Hypothalamus (tissue), 51 donors: Measurements from ENCODE around the gene MUC13.

Source experiments
- DNase-seq, 51 donors: peaks; one replicate each; lab custom pipeline; 2025; lab: John Stamatoyannopoulos, UW

The MUC13 gene

DNA sequence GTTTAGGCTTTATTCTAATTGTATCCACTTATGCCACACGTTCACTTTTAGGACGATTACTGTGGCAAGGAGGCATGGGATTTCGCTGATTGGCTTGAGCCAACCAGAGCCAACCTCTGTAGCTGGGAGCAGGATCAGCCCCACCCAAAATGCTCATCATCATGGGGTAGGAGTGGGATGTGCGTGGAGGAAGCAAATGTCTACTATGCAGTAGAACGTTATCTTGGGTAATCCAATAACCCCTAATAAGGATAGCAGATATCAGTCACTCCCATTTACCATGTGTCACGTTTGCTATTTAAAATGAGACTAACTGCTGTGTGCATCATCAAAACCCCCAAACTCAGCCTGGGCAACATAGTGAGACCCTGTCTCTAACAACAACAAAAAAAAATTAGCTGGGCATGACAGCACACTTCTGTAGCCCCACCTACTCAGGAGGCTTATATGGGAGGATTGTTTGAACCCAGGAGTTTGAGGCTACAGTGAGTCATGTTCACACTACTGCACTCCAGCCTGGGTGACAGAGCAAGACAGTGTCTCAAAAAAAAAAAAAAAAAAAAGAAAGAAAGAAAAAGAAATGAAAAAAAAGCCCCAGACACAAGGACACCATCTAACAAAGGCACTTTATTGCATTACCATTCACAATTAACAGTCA is 29.6 kb downstream of the MUC13 start:
- DNase-seq = no peak

DNA sequence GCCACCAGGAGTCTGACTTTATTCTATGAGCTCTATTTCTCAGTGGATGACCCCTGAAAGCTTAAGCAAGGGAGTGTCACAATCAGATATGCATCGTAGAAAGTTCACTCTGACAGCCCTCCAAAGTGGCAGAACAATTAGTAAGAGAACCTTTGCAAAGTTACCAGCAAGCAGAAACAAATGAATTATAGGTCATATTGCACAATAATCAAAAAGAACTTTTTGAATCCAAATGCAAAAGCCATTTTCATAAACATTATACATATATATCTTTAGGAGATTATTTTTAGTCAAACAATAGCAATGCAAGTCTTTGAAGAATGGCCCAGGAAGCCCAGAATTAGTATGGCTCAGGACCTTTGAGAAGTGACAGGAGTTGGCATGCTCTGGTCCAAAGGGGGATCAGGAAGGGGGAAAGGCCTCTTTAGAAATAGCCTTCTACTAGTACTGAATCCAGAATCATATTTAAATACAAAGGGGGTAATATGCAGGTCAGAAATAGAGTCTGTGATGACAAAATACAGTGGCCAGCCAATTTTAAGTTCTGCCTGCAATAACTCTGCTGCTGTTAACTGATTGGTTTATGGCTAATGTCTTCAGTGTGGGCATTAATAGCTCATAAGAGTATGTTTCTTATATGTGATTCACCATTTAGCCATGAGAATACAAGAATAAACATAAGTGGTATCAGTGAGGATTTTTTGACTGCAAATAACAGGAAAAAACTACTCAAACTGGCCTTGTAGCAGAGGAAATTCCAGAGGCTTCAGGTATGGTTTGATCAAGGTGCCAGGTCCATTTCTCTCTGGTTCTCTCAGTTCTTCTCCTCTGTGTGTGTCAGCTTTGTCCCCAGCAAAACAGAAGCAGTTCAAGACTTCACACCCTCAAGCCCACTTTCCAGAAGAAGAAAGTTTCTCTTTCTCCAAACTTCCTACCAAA is 30.4 kb downstream of the MUC13 start:
- DNase-seq = no peak

DNA sequence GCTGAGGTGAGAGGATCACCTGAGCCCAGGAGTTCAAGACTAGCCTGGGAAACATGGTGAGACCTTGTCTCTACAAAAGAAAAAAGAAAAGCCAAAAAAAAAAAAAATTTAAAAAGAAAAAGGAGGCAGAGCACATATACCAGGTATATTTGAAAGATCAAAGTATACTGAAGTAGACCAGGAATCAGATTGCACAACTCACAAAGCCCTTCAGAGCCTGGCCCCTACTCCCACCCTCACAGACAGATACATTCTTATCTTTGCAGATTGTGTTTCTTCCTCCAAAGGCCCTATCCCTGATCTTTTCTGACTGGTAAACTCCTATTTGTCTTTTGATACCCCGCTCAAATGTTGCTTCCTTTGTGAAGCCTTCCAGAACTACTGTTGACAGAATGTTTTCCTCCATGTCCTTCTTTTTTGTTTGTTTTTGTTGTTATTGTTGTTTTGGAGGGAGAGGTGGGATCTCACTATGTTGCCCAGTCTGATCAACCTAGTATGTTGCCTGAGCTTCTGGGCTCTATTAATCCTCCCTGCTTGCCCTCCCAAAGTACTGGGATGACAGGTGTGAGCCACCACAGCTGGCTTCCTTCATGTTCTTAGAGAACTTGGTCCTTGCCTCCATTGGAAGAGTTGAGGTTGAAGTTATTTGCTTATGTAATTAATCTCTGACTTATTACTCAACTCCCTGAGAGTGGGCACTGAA is 37.6 kb downstream of the MUC13 start:
- DNase-seq = no peak

DNA sequence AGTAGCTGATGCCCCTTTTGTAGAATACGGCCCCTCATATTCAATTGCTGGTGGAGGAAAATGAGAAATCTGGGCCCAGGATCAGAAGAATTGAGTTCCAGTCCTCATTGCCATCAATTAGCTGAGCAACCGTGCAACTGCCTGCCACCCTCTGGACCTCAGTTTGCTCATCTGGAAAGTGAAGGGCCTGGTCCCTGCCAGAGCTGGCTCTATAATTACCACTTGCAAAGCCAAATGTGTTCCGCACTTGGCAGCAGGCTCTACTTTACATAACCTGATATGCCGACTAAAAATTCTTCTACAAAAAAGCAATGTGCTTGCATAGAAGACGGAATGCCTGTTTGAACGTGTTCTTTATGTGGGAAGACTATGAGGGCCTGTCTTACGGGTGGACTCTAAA is 38.8 kb downstream of the MUC13 start:
- no peak for DNase-seq

DNA sequence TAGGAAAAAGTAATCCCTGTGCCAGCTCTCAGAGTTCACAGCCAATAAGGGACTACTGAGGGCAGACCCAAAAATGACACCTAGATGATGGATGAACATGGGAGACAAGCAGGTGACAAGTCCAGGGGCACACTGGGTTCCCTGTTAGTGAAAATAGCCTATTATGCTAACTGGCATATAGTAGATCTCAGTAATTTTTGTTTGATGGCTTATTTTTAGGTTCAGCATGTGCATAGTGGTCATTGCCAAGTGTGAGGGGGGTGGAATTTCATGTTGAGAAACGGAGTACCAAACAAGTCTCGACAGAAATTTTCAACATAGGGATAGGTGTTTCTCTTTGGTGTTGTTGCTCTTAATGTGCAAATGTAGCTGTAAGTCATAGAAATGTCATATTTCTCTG is 41.0 kb downstream of the MUC13 start:
- no peak for DNase-seq

DNA sequence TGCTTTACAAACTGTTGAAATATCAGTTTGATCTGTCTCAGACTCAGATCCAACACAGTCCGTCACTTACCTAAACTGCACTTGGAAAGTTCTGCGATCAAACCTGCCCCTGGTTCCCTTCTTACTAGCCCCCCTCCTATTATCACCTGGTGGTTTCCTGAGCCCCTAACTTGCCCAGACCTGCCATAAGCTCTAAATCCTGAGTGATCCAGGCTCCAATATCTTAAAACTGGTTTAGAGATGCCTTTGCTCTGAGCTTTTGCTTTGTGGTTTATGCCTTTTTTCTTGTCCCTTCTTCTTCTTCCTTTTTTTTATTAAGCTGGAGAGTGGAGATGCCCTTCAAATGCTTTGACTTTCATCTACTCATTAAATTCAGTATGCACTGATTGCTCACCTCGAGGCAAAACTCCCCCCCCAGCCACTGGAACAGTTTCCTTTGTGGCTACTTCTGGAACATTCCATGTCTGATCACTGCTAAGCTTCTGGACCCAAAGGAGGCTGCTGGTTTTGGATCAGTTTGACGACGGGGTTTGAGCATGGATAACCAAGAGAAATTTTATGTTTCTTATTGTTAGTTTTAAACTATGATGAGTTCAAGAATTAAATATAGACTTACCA is 43.9 kb downstream of the MUC13 start:
- no peak for DNase-seq

DNA sequence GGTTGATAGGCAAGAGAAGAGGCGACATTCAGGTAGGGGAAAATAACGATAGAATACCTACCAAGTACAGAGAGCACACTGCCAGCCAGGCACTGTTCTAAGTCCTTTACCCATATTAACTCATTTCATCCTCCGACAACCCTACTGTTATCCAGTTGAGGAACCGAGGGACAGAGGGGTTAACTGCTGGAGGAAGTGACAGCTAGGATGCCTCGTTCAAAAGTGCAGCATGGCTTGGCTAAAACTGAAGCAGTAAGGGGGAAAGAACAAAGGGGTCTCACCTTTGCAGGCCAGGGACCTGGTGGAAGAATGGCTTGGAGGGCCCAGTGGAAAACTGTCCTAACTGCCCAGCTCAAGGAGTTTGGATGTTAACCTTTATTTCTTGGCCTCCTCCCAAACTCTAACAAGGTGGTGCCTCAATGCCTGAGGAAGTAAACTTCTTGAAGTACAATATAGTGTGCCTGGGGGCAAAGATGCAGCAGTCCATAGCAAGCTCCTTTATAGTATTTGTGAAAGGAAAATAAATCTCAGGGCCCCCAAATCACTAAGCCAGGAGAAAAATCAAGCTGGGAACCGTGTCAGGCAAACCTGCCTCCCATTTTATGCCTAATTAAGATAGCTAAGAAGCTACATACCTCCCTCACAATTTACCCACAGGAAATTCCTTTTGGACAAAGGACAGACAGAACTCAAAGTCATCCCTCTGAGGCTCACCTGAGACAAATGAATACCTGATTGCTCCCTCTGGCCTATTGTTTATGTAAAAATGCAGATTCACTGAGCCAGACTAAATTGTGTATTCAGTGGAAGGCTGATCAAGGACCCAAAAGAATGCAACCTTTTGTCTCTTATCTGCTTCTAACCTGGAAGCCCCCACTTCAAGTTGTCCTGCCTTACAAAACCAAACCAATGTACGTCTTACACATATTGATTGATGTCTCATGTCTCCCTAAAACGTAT is 45.8 kb downstream of the MUC13 start:
- DNase-seq = no peak

DNA sequence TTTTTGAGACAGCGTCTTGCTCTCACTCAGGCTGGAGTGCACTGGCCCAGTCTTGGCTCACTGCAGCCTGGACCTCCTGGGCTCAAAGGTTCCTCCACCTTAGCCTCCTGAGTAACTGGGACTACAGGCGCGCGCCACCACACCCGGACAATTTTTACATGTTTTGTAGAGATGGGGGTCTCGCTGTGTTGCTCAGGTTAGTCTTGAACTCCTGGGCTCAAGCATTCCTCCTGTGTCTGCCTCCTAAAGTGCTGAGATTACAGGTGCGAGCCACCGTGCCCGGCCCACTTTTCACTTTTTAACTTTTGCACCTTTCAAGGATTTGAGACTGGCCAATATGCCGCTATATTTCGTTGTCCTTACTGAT is 46.6 kb downstream of the MUC13 start:
- no peak for DNase-seq

DNA sequence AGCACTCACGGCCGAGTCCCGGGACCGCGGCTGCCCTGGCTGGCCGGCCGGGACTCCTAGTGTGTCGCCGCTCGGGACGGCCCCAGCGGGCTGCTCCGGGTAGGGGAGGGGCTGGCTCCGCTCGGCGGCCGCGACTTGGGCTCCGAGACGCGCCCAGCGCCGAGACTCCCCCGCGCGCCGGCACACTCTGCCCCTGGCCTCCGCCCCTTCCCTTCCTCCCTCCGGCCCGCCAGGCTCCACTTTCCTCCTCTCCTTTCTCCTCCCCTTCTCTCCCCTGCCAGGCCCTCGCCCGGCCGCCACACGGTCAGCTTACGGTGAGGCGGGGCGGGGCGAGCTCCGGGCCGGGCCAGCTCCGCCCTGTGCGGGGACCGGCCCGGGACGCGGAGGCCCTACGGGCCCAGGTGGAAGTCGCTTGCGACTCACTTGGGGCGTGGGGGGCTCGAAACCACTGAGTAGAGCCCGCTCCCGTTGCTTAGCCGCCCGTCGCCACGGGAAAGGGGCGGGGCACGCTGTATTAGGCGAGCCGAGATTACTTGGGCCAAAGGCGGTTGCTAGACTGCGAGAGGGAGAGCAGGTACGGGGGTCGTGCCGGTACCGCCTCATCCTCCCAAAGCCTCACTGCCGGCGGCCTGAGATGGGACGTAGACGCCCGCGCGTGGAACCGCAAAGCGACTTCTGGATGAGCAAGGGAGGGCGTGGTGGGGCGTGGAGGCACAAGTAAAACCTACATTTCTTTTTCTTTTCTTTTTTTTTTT is 47.2 kb downstream of the MUC13 start, which contains the start of gene ITGB5:
ITGB5 (minus strand) TSS at position 189 of the 755 bp plus-strand sequence. CDS start 365 bp downstream, outside the sequence.
- DNase-seq = peak in 40 of 51 donors; percentile 14 to 67 (median 40)

DNA sequence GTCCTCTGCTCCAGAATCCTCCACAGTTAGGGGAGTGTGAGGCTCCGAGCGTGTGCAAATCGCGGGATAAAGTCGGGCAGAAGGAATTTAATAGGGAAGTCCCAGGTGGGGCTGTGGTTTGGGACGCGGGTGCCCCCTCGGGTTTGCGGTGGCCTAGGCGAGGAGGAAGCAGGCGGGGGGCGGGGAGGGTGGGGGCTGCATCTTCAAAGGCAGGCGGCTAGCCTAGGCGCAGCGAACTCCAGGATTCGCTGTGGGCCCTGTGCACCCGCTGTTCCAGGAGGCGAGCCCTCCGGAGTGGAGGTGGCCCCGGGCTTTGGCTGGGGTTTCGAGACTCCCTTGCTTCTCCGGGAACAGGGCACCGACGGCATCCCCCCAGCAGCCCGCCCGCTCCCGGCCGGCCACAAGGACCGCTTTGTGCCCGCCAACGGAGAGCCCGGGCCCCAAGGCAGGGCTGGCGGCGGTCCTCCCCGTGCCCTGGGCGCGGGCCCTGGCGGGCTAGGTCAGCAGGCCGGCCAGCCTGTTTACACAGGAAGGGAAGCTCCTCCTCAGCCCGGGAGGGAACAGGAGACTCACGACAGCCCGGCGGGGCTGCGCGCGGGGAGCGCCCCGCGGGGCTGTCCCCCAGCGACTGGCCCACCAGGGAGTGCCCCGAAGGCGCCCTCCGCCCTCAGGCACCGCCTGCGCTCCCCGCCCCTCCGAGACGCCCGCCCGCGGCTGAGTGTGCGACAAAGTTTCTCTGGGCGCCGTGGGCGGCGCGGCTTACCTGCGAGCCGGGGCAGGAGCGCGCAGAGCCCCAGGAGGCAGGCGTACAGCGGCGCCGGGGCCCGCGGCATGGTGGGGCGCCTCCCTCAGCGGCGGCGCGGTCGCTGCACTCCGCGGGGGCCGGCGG is 48.1 kb downstream of the MUC13 start:
- DNase-seq = peak in 39 of 51 donors; percentile 14 to 80 (median 51)

DNA sequence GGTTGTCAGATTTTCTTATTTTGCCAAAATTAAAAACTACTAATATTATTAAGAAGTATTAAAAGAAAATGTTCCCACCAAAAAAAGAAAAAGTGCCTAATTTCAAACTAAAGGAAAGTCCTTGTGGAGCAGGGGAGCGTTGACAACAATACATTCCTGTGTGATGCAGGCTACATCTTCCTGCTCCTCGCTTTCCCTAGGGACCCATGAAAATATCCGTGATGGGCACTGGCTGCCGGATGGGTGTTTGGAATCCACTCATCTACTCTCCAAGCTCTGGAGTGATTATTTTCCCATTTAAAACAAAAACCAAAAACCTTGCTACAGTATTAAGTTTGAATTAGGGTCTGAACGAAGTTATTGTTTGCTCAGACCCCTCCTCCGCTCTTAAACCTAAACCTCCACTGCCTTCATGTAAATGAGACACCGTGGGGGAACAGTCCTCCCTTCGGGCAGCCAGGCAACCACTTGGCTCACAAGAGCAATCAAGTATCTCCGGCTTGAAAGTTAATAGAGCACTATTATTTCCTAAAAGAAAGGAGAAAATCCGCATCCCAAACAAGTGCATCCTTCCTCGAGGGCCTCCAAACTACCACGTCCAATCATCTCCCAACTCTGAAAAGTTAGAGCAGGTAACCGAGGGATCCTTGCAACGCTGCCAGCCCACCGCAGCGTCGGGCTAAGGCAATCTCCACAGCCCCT is 48.9 kb downstream of the MUC13 start:
- DNase-seq = peak in 5 of 51 donors; percentile 6 to 25 (median 14)

DNA sequence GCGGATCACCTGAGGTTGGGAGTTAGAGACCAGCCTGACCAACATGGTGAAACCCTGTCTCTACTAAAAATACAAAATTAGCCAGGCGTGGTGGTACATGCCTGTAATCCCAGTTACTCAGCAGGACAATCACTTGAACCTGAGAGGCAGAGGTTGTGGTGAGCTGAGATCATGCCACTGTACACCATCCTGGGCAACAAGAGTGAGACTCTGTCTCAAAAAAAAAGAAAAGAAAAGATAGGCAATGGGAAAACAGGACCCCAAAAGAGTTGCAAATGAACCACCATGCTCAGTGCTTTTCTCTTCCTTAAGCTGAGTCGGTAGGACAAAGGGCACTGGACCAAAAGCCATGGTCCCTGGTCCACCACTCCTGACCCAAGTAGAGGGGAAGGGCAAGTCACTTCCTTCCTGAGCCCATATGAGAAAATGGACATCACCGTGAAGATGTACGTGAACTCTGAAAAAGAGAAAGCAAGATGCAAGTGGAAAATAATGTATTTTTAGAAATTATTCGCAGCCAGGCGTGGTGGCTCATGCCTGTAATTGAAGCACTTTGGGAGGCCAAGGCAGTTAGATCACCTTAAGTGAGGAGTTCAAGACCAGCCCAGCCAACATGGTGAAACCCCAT is 50.0 kb downstream of the MUC13 start:
- DNase-seq = no peak

DNA sequence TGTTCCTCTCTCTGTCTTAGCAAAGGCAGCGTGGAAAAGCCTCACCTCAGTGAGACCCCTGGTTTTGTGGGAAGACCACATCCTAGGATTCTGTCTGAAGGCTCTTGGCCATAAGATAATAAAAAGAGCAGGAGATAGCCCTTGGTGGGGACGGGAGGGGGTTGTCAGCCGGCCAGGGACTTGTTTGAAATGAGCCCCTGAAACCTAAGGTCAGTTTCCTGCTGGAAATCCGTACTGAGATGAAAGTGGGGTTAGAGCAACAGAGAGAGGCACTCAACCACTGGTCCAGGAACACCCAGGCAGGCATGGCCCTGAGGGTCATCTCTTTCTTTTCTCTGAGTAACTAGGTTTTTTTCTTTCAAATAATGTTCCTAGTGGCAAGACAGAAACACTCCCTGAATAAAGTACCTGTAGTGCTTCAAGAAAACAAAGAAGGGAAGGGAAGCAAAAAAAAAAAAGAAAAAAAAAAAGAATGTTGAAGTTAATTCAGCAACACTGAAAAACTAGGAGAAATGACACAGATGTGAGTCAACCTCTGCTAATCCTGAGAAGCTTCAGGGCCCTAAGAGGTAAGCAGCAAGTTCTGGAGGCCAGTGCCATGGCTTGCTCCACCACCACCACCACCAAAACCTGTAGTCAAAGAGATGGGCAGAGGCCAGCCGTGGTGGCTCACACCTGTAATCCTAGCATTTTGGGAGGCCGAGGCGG is 50.6 kb downstream of the MUC13 start:
- DNase-seq = no peak

DNA sequence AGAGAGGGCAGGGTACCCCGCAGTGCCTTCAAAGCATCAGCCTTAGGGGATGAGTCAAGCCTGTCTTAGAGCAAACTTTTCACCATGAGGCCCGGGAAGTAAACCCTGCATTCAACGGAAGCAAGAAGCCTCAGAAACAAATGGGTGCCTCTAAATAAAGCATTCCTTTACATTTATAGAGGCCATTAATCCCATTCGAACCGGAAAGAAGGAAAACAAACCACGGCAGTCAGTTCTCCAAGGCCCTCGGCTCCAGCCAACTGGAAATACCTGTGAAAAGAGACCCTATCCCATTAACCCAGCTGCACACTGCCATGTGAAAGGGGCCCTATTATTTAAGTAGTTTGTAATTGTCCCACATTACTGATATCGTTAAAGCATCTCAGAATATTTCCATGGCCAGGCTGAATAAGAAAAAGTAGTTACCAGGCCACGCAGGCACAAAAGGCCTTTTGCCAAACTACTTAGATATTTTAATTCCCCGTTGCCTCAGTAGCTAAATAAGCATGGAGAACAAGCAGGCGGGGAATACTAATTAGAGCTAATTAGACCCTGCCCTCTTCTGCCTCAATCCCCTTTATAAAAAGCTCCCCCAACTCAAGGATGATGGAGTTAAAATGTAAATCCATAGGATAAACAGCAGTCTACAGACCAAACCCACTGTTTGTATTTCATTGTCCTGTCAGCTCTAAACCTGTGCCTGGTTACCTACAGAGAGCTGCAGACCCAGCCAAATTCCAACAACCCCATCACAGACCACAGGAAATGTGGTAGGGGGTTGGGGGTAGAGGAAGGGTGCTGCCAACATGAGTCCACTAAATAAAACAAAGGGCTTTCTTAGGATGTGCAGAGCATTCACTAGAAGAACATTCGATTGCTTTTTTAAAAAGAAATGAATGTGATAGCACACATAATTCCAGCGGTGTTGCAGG is 51.5 kb downstream of the MUC13 start:
- peak in 1 of 51 donors; percentile 13 for DNase-seq
